B cell (primary cell): ENCODE data around the gene NDUFS3. TPM values are rescaled to one million over a fixed set of nuclear protein-coding genes. Genes with fewer than 3 reads are reported as not detected.

Source experiments
- ATAC-seq: fragments of 200-7000 bp; cut with Tn5 transposase; one replicate; pipeline ENCODE4 v1.10.0; 2021; ENCODE audit warnings: low read depth, mild to moderate bottlenecking, moderate number of reproducible peaks, moderate library complexity
- CTCF ChIA-PET: fragments of 350-600 bp; sonication (Branson Sonifier 250); formaldehyde crosslinking; loops from one replicate; lab custom pipeline; 2021; ENCODE audit warnings: antibody characterized with exemption, inconsistent platforms; lab: Charles Lee
- POLR2A ChIA-PET: fragments of 350-600 bp; sonication (Branson Sonifier 250); formaldehyde crosslinking; loops from one replicate; lab custom pipeline; 2021; ENCODE audit warnings: antibody characterized with exemption; lab: Charles Lee
- DNase-seq: peaks from one replicate; pipeline ENCODE4 v3.0.0; 2013
- H2AFZ ChIP-seq: 2 replicates; pipeline ENCODE4 v1.6.1; 2012; ENCODE audit warnings: mild to moderate bottlenecking, low read depth, low read length; ENCODE audit not compliant: insufficient read depth, poor library complexity, severe bottlenecking
- H3K27ac ChIP-seq, 2 donors: 1 replicate in 1 of 2; 2 replicates in 1 of 2; pipeline ENCODE4 v1.5.1; 2012 to 2013; ENCODE audit warnings: low read length in 2 of 2, mild to moderate bottlenecking in 2 of 2, moderate library complexity in 1 of 2
- H3K27me3 ChIP-seq, 4 experiments: fragments of 200-600 bp in 1 of 4; sonication (generic) in 1 of 4; replicated peaks in 1 of 4; 1 replicate in 2 of 4; 2 replicates in 2 of 4; pipeline versions ENCODE4 v1.6.1 to v1.7.0; 2013 to 2016; ENCODE audit warnings: low read length in 3 of 4, mild to moderate bottlenecking in 2 of 4, mixed read lengths in 1 of 4, moderate library complexity in 1 of 4; ENCODE audit not compliant: insufficient read depth in 4 of 4, control insufficient read depth in 3 of 4; ENCODE audit errors: control extremely low read depth in 1 of 4
- H3K36me3 ChIP-seq, 2 experiments: replicated peaks in 1 of 2; 1 replicate in 1 of 2; 2 replicates in 1 of 2; pipeline versions ENCODE4 v1.6.1 to v1.7.1; 2013; ENCODE audit warnings: low read length in 1 of 2; ENCODE audit not compliant: insufficient read depth in 2 of 2, control insufficient read depth in 1 of 2; ENCODE audit errors: control extremely low read depth in 1 of 2, extremely low read depth in 1 of 2
- H3K4me1 ChIP-seq, 2 donors: fragments of 200-600 bp in 1 of 2; sonication (generic) in 1 of 2; 1 replicate in 1 of 2; 2 replicates in 1 of 2; pipeline versions ENCODE4 v1.5.1 to v1.6.1; 2013 to 2017; ENCODE audit warnings: low read length in 2 of 2; ENCODE audit not compliant: control insufficient read depth in 2 of 2, insufficient read depth in 2 of 2
- H3K4me2 ChIP-seq: replicated peaks from 2 replicates; pipeline ENCODE3; 2012; ENCODE audit warnings: mild to moderate bottlenecking, low read depth, low read length; ENCODE audit not compliant: poor library complexity, severe bottlenecking
- H3K4me3 ChIP-seq, 5 experiments: fragments of 200-600 bp in 1 of 5; sonication (generic) in 1 of 5; 1 replicate in 3 of 5; 2 replicates in 2 of 5; pipeline versions ENCODE4 v1.5.1 to v1.7.0; 2011 to 2016; ENCODE audit warnings: low read length in 4 of 5, mild to moderate bottlenecking in 4 of 5, low read depth in 2 of 5, control low read depth in 1 of 5, moderate library complexity in 1 of 5; ENCODE audit not compliant: insufficient read depth in 1 of 5; ENCODE audit errors: control extremely low read depth in 1 of 5, extremely low read depth in 1 of 5
- H3K79me2 ChIP-seq: fragments of 200-600 bp; sonication (generic); one replicate; pipeline ENCODE4 v1.6.0; 2016; ENCODE audit warnings: low read length; ENCODE audit not compliant: control insufficient read depth, insufficient read depth
- H3K9ac ChIP-seq: fragments of 200-600 bp; sonication (generic); 2 replicates; pipeline ENCODE4 v1.6.1; 2017; ENCODE audit warnings: mild to moderate bottlenecking, low read length, moderate library complexity
- H3K9me3 ChIP-seq, 3 donors: one replicate each; pipeline versions ENCODE4 v1.6.1 to v1.7.1; 2013; ENCODE audit warnings: low read length in 2 of 3; ENCODE audit not compliant: control insufficient read depth in 2 of 3, insufficient read depth in 1 of 3; ENCODE audit errors: control extremely low read depth in 1 of 3
- H4K20me1 ChIP-seq: 2 replicates; pipeline ENCODE4 v1.6.0; 2012; ENCODE audit warnings: mild to moderate bottlenecking, low read length; ENCODE audit not compliant: insufficient read depth, control insufficient read depth, poor library complexity, severe bottlenecking
- H3K27ac Mint-ChIP-seq: one replicate; pipeline ENCODE4 v1.8.0; 2021; ENCODE audit warnings: mixed read lengths
- H3K27me3 Mint-ChIP-seq: one replicate; pipeline ENCODE4 v1.8.0; 2021; ENCODE audit warnings: mixed read lengths
- H3K4me1 Mint-ChIP-seq: one replicate; pipeline ENCODE4 v1.8.0; 2021; ENCODE audit warnings: mixed read lengths
- H3K4me3 Mint-ChIP-seq: one replicate; pipeline ENCODE4 v1.8.0; 2021; ENCODE audit warnings: mixed read lengths
- H3K9me3 Mint-ChIP-seq: one replicate; pipeline ENCODE4 v1.8.0; 2022; ENCODE audit warnings: mixed read lengths; ENCODE audit not compliant: insufficient read depth
- CTCF ChIP-seq: fragments of 200-600 bp; IDR thresholded peaks from one replicate; pipeline ENCODE4 v1.8.0; 2022; ENCODE audit warnings: antibody characterized with exemption, mild to moderate bottlenecking
- EZH2 ChIP-seq: IDR thresholded peaks from 2 replicates; pipeline ENCODE4 v1.6.1; 2012; ENCODE audit warnings: borderline replicate concordance, low read depth, mild to moderate bottlenecking, moderate library complexity, low read length; ENCODE audit not compliant: insufficient read depth, poor library complexity, severe bottlenecking
- WGBS: methylation state at CpG from one replicate; pipeline ENCODE4 v1.1.5; 2013; ENCODE audit warnings: missing lambda C conversion rate; ENCODE audit not compliant: insufficient coverage; 5-methylcytosine and 5-hydroxymethylcytosine counted together
- intact Hi-C: fragments of 100-400 bp; cut with micrococcal nuclease; formaldehyde crosslinking; loops from one replicate; pipeline ENCODE4 v1.10.0; 2022
- polyA plus RNA-seq: library from polyadenylated mRNA; depleted of rRNA; stranded (reverse); fragments of >200 nt; gene quantifications from 2 replicates; pipeline ENCODE4 v1.2.3, GENCODE V29; 2012
- total RNA-seq, 2 donors: library from RNA; stranded (reverse); fragments of 120-200 nt in 1 of 2; gene quantifications; 1 replicate in 1 of 2; 2 replicates in 1 of 2; pipeline versions ENCODE4 v1.2.3 to v1.2.4, GENCODE V29; 2013 to 2022

The NDUFS3 gene
- total and polyA plus RNA-seq, 2 donors (not counting 1 experiment from before 2014, with no cell fraction given), result 78.5 to 79.5 TPM

- Histone ChIP-seq H3K36me3 (no peaks in the 10 kb centered on the region), H3K9me3 (no peaks in the 10 kb centered on the region), H2AFZ (no peak overlapping the region), H4K20me1 (no peaks in the 10 kb centered on the region), H3K4me2 (no peak overlapping the region), H3K9ac (no peak overlapping the region), H3K27ac (no peak overlapping the region), H3K4me1 (no peaks in the 10 kb centered on the region), H3K4me3 (no peak overlapping the region), H3K27me3 (peaks cover 0 to 8% (median 1%) of the 10 kb centered on the region in 4 experiments), H3K79me2 (no peaks in the 10 kb centered on the region)
- intact Hi-C loops, result no loop called here
- DNase-seq, result no peak
- Mint-ChIP-seq H3K4me3 (no peak overlapping the region), H3K27ac (no peak overlapping the region), H3K9me3 (no peaks in the 10 kb centered on the region), H3K4me1 (no peaks in the 10 kb centered on the region), H3K27me3 (peaks cover 17% of the 10 kb centered on the region)
- ChIA-PET POLR2A (no interaction called here), CTCF (interaction anchor here (0.5 to 1.3 kb wide), 2 partner anchors 14 to 57 kb away, joined by 3 to 4 read pairs; no protein-coding TSS in a partner anchor)
- ATAC-seq, result no peak
- WGBS, result 92% methylated on average over 4 of the region's 4 CpGs
- no peak for TF ChIP-seq CTCF
- TF ChIP-seq EZH2, result no peak
Observed at GRCh38 chr11:47599902-47600301, 21.0 kb downstream of the NDUFS3 start.

DNA sequence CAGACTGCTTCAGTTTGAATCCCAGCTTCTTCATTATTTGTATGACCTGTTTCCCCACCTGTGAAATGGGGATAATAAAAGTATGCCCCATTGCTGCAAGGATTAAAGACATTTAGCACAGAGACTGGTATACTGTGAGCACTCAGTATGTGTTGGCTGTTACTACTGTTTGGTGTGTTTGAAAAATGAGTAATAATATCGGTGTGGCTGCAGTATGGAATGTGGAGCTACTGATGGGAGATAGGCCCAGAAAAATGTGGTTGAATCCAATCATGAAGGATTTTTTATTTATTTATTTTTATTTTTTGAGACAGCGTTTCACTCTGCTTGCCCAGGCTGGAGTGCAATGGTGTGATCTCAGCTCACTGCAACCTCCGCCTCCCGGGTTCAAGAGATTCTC is 24.4 kb downstream of the NDUFS3 start:
- H3K4me1 ChIP-seq, result no peaks in the 10 kb centered on the region
- no peak overlapping the region for H3K4me3 ChIP-seq
- no peaks in the 10 kb centered on the region for H3K9me3 ChIP-seq
- Mint-ChIP-seq H3K27me3 (peaks cover 5% of the 10 kb centered on the region), H3K4me1 (no peaks in the 10 kb centered on the region), H3K27ac (no peak overlapping the region), H3K4me3 (no peak overlapping the region), H3K9me3 (no peaks in the 10 kb centered on the region)
- ATAC-seq, result no peak
- no peak for DNase-seq
- H3K27ac ChIP-seq, result no peak overlapping the region
- no peak overlapping the region for H3K4me2 ChIP-seq
- H3K36me3 ChIP-seq, result peaks cover 0 to 4% of the 10 kb centered on the region in 2 experiments
- no peaks in the 10 kb centered on the region for H3K79me2 ChIP-seq
- no peak overlapping the region for H2AFZ ChIP-seq
- POLR2A ChIA-PET, result no interaction called here
- WGBS, result 100% methylated on average over 3 of the region's 4 CpGs
- CTCF ChIA-PET, result no interaction called here
- intact Hi-C loops, result no loop called here
- no peaks in the 10 kb centered on the region for H3K27me3 ChIP-seq
- H3K9ac ChIP-seq, result no peak overlapping the region
- TF ChIP-seq CTCF (no peak), EZH2 (no peak)
- H4K20me1 ChIP-seq, result no peaks in the 10 kb centered on the region
